GM12873 (cell line): ENCODE results near the gene USP9X.

Experiments
- CTCF ChIP-seq: IDR thresholded peaks from 2 replicates; pipeline ENCODE4 v1.5.1; 2012; ENCODE audit warnings: low read depth, mild to moderate bottlenecking, moderate library complexity, low read length, control low read depth; ENCODE audit not compliant: insufficient read depth; ENCODE audit errors: missing control alignments

Gene USP9X

GRCh38 chrX:41148553-41148952 is 63.3 kb downstream of the USP9X start:
- TF ChIP-seq CTCF: no peak

GRCh38 chrX:41150043-41150442 is 64.8 kb downstream of the USP9X start:
- TF ChIP-seq CTCF: no peak

- TF ChIP-seq CTCF: no peak
Observed at GRCh38 chrX:41152221-41152620, 67.0 kb downstream of the USP9X start.

- no peak for TF ChIP-seq CTCF
Observed at GRCh38 chrX:41153448-41153847, 68.2 kb downstream of the USP9X start.

- no peak for TF ChIP-seq CTCF
Observed at GRCh38 chrX:41153957-41154356, 68.7 kb downstream of the USP9X start.

- TF ChIP-seq CTCF: no peak
Observed at GRCh38 chrX:41164449-41164848, 79.2 kb downstream of the USP9X start.

- TF ChIP-seq CTCF: no peak
Observed at GRCh38 chrX:41167888-41168287, 82.6 kb downstream of the USP9X start.
